ENCODE data around the gene SLC4A5.
"Not testable (repeated sequence)": the region's sequence is repeated elsewhere in the genome, so short reads cannot be mapped to it uniquely, and the experiment has no call there.

SLC4A5 gene

DNA sequence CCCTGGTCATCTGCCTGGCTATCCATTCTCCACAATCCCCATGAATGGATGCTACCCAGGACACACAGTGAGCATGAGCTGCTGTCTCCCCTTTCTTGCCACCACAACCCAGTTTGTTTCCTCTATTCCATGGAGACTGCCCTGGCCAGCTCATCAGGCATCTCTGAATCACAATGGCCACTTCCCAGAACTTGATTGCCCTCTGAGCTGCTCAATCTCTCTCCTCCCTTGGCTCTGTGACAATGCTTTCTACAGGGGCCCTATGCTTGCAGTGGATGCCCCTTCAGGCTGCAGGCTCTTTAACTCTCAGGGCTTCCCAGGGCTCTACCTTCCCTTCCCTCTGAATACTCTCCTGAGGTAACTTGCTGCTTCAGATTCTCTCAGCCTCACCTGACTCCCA lies 14.4 kb upstream of the SLC4A5 start:
- ChIA-PET POLR2A (interaction anchor here (1.3 kb wide), 1 partner anchor 23 kb away, joined by 5 read pairs; the partner anchor contains the start of gene DCTN1), CTCF (interaction anchor here (0.7 to 21.9 kb wide), 4 partner anchors 9 to 23 kb away, joined by 3 to 205 read pairs (median 4); no protein-coding TSS in a partner anchor)
- DNase-seq (ENCODE audit: low read depth, low spot score) = no peak
- H3K4me3 ChIP-seq (ENCODE audit: low read depth, low read length) = no peak overlapping the region
- TF ChIP-seq, protein P1, sequence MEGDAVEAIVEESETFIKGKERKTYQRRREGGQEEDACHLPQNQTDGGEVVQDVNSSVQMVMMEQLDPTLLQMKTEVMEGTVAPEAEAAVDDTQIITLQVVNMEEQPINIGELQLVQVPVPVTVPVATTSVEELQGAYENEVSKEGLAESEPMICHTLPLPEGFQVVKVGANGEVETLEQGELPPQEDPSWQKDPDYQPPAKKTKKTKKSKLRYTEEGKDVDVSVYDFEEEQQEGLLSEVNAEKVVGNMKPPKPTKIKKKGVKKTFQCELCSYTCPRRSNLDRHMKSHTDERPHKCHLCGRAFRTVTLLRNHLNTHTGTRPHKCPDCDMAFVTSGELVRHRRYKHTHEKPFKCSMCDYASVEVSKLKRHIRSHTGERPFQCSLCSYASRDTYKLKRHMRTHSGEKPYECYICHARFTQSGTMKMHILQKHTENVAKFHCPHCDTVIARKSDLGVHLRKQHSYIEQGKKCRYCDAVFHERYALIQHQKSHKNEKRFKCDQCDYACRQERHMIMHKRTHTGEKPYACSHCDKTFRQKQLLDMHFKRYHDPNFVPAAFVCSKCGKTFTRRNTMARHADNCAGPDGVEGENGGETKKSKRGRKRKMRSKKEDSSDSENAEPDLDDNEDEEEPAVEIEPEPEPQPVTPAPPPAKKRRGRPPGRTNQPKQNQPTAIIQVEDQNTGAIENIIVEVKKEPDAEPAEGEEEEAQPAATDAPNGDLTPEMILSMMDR (IDR thresholded peaks at IDR 0.05; ENCODE audit: insufficient read depth, low read length, missing control alignments) = no peak

DNA sequence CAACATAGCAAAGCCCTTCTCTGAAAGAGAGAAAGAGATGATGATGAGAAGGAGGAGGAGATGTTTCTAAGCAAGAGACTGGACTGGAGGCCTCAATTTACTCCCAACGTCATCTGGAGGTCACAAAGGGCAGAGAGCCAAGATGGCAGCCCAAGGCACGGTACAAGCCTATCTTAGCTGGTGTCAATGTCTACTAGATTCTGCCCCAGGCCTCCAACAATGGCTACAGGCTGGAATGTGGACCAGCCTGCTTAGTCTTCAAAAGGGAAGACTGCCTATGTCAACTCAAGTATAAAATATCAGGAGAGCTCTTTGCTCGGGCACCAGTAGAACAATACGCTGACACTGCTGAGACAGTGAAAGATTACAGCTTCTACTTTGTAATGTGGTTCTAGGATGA lies 6.7 kb upstream of the SLC4A5 start:
- ChIA-PET CTCF (interaction anchor here (2.8 to 21.9 kb wide), 2 partner anchors 15 to 43 kb away, joined by 8 to 205 read pairs; no protein-coding TSS in a partner anchor), POLR2A (no interaction called here)
- no peak for DNase-seq (ENCODE audit: low read depth, low spot score)
- TF ChIP-seq, protein P1 (IDR thresholded peaks at IDR 0.05; ENCODE audit: insufficient read depth, low read length, missing control alignments) = no peak
- no peak overlapping the region for H3K4me3 ChIP-seq (ENCODE audit: low read depth, low read length)

DNA sequence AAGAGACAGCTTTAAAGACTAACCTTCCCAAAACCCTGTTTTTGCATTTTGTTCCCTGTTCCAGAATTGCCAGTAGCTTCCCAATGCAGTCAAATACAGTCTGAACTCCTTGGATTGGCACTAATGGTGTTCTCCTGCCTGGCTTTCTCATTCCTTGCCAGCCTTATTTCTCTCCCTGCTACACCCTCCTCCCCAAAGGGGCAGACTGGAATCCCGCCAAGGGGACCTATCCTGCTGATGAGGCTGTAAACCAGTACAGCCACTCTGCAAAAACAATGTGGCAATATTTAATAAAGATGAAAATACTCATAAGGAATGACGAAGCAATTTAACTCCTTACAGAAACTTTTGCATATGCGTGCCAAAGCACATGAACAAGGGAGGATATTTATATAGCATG lies 4.5 kb upstream of the SLC4A5 start:
- POLR2A ChIA-PET = no interaction called here
- DNase-seq (ENCODE audit: low read depth, low spot score) = no peak
- H3K4me3 ChIP-seq (ENCODE audit: low read depth, low read length) = no peak overlapping the region
- TF ChIP-seq, protein P1 (IDR thresholded peaks at IDR 0.05; ENCODE audit: insufficient read depth, low read length, missing control alignments) = no peak
- CTCF ChIA-PET = interaction anchor here (1.1 to 21.9 kb wide), 2 partner anchors 13 to 98 kb away, joined by 3 to 205 read pairs; no protein-coding TSS in a partner anchor

DNA sequence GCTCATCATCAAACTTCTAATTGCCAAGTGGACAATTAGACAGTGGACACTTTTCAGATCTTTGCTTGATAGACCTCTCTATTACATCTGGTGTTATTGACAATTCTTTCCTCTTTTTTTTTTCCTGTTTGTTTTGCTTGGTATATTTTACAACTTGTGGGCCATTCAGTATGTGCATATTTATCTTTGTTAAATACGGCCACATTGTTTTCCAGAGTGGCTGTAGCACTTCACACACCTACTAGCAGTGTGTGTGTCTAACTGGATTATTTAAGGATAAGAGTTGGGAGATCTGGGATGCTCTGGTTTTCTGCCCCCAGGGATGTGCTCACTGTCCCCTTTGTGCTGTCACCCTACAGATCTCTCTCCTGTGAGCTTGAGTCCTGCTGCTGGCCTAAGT lies 4.1 kb upstream of the SLC4A5 start:
- TF ChIP-seq, protein P1 (IDR thresholded peaks at IDR 0.05; ENCODE audit: insufficient read depth, low read length, missing control alignments) = no peak
- DNase-seq (ENCODE audit: low read depth, low spot score) = no peak
- H3K4me3 ChIP-seq (ENCODE audit: low read depth, low read length) = no peak overlapping the region
- ChIA-PET CTCF (interaction anchor here (1.1 to 21.9 kb wide), 2 partner anchors 12 to 97 kb away, joined by 3 to 205 read pairs; no protein-coding TSS in a partner anchor), POLR2A (no interaction called here)

DNA sequence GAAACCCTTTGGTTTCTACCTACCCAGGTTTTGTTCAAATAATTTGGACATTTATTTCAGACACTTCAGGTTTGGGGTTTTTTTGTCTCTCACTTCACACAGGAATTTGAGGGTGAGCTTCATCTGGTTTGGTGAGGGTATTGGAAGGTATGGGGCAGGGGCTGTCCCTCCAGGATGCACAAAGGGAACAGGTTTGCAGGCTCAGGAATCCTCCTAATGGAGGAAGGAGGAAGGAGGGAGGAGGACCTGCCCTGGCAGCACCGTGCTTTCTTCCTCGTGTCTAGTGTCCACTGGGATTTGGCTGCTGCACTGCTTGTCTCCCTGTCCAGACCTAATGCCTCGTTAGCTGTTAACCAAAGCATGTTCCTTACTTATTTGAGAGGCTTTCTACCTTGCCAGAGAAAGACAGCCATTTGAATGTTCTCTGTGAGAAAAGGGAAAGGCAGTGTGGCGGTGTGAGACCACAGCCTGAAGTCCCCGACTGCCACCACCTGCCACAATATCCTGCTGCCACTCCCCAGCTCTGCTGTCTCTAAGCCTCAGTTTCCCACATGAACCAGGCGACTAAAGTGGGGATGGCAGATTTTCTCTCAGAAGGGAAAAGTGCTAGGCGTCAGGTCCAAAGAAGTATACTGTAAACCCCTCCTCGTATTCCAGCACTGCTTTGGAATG lies 2.2 kb upstream of the SLC4A5 start:
- TF ChIP-seq, protein P1 (IDR thresholded peaks at IDR 0.05; ENCODE audit: insufficient read depth, low read length, missing control alignments) = no peak
- ChIA-PET POLR2A (no interaction called here), CTCF (interaction anchor here (1.8 to 21.9 kb wide), 2 partner anchors 11 to 12 kb away, joined by 5 to 205 read pairs; no protein-coding TSS in a partner anchor)
- no peak for DNase-seq (ENCODE audit: low read depth, low spot score)
- no peak overlapping the region for H3K4me3 ChIP-seq (ENCODE audit: low read depth, low read length)

DNA sequence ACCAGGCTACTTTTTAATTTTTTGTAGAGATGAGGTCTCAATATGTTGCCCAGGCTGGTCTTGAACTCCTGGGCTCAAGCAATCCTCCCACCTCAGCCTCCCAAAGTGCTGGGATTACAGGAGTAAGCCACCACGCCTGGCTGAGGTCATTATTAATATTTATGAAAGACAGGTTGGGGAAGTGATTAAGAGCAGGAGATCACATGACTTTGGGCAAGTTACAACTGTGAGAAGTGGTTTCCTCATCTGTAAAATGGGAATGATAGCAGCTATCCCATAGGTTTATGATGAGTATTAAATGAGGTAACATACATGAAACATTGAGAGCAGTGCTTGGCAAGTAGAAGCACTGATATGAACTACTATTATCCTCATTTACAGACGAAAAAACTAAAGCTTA lies 7.0 kb downstream of the SLC4A5 start:
- CTCF ChIA-PET = interaction anchor here (1.9 to 6.6 kb wide), 15 partner anchors 11 to 512 kb away, joined by 9 to 205 read pairs (median 27); partner anchors contain the start of genes SLC4A5 and STAMBP
- H3K4me3 ChIP-seq (ENCODE audit: low read depth, low read length); DNase-seq (ENCODE audit: low read depth, low spot score); POLR2A ChIA-PET: not testable (repeated sequence)

All from AG04449 (cell line).